ENCODE results near the gene FAM185A. TPM values are rescaled to one million over a fixed set of nuclear protein-coding genes. Genes with fewer than 3 reads are reported as not detected.
"Not testable (repeated sequence)": the region's sequence is repeated elsewhere in the genome, so short reads cannot be mapped to it uniquely, and the experiment has no call there.

FAM185A gene
- total RNA-seq, 1 donor from 2014 or later: 9.3 TPM

- ATAC-seq; DNase-seq; intact Hi-C loops (cut with micrococcal nuclease): not testable (repeated sequence)
Measured at GRCh38 chr7:102769657-102770192, 20.9 kb downstream of the FAM185A start.

DNA sequence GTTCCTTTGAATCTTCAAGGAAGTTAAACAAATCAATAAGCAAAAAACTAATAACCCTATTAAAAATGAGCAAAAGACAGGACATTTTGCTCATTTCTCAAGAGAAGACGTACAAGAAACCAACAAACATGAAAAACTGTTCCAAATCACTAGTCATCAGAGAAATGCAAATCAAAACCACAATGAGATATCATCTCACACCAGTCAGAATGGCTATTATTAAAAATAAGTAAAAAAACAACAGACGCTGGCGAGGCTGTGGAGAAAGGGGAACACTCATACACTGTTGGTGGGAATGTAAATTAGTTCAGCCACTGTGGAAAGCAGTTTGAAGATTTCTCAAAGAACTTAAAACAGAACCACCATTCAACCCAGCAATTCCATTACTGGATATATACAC, 21.7 kb downstream of the FAM185A start:
- ATAC-seq; DNase-seq; intact Hi-C loops (cut with micrococcal nuclease): not testable (repeated sequence)

DNA sequence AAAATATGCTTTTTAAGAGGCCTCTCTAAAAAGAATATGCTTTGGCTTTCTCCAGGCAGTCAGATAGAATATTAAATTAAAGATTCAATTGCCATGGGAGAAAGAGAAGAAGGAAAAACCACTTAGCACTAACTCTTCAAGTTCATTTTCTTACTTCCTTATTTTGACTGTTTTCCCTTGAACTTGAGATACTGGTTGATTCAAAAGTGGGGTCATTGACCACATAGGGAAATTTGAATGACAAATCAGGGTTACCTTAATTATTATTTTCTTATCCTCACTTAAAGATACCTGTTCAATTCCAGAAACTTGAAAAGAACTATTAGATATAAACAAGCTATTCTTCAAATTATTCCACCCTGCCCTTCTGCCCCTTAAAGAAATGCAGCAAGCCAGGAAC, 27.4 kb downstream of the FAM185A start:
- ATAC-seq; intact Hi-C loops (cut with micrococcal nuclease); DNase-seq: not testable (repeated sequence)

DNA sequence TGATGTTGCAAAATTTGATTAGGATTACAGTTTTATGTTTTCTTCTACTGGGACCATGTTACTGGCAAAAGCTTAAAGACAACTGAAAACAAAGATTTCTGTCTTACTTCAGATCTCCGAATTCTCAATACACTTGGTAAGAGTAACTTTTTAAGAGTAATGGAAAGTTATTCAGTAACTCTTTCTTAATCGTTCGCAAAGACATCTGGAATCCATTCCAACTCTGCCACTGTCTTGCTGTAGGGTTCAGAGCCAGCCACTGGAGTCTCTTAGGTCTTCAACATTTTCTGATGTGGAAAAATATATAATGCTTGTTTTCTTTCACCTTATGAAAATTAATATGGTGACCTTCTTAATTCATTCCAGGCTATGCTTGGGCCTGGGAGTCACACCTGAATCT, 29.9 kb downstream of the FAM185A start:
- DNase-seq; intact Hi-C loops (cut with micrococcal nuclease); ATAC-seq: not testable (repeated sequence)

DNA sequence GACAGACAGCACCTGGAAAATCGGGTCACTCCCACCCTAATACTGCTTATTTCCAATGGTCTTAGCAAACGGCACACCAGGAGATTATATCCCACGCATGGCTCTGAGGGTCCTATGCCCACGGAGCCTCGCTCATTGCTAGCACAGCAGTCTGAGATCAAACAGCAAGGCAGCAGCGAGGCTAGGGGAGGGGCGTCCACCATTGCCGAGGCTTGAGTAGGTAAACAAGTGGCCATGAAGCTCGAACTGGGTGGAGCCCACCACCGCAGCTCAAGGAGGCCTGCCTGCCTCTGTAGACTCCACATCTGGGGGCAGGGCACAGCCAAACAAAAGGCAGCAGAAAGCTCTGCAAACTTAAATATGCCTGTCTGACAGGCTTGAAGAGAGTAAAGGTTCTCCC, 32.1 kb downstream of the FAM185A start:
- DNase-seq; ATAC-seq; intact Hi-C loops (cut with micrococcal nuclease): not testable (repeated sequence)

- ATAC-seq; intact Hi-C loops (cut with micrococcal nuclease); DNase-seq: not testable (repeated sequence)
Measured at GRCh38 chr7:102788770-102789169, 40.0 kb downstream of the FAM185A start.

DNA sequence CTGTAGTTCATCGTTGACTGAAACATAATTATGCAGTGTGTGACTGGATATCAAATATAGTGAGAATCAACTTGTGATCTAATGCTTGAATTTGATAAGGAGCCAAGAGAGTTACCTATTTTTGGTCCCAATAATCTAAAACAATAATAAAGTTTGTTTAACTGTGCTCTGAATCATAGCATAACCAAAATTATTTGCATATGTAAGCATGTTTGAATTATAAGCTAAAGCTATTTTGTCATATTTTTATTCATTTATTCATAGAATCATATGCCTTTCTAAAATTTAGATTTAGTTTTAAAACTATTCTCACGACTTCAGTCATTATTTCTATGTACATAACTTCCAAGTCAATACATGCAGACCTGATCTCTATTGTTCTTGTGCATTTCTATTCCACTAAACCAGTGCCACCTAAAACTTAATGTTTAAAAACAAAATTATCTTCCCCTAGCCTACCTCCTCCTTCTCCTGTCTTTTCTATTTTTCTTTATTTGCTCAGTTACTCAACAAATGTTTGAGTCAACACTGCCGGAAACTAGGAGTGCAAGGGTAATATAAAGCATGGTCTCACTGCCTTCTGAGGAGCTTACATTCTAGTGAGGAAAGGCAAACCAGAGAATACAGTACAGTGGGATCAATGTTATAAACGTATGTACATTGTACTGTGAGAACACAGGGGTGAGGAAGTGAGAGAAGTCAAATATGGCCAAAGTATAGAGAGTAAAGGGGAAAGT, 41.7 kb downstream of the FAM185A start:
- ATAC-seq; DNase-seq; intact Hi-C loops (cut with micrococcal nuclease): not testable (repeated sequence)

GRCh38 chr7:102791367-102791766, 42.6 kb downstream of the FAM185A start:
- intact Hi-C loops (cut with micrococcal nuclease); DNase-seq: not testable (repeated sequence)
- ATAC-seq: peak; percentile 46

GRCh38 chr7:102791831-102792230, 43.0 kb downstream of the FAM185A start:
- DNase-seq; intact Hi-C loops (cut with micrococcal nuclease): not testable (repeated sequence)
- peak; percentile 93 for ATAC-seq

DNA sequence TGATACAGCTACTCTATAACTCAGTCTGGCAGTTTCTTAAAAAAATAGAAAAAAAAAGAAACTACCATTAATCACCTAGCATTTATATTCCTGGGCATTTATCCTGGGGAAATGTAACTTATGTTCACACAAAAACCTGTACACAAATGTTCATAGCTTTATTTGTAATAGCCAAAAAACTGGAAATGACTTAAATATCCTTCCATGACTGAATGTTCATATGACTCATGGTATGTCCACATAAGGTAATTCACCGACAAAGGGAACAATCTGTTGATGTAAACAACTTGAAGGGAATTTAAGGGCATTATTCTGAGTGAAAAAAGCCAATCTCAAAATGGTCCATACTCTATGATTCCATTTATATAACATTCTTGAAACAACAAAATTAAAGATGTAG, 45.8 kb downstream of the FAM185A start:
- ATAC-seq; DNase-seq; intact Hi-C loops (cut with micrococcal nuclease): not testable (repeated sequence)

DNA sequence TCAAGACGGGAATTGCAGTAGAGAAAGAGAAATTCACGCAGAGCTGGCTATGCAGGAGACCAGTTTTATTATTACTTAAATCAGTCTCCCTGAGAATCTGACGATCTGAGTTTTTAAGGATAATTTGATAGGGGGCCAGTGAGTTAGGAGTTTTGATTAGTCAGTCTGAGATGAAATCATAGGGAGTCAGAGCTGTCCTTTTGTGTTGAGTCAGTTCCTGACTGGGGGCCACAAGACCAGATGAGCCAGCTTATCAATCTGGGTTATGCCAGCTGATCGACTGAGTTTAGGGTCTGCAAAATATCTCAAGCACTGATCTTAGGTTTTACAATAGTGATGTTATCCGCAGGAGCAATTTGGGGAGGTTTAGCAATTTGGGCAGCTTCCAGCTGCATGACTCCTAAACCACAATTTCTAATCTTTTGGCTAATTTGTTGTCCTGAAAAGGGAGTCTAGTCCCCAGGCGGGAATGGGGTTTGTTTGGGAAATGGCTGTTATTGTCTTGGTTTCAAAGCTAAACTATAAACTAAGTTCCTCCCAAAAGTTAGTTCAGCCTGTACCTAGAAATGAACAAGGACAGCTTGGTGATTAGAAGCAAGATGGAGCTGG, 47.3 kb downstream of the FAM185A start:
- intact Hi-C loops (cut with micrococcal nuclease); DNase-seq; ATAC-seq: not testable (repeated sequence)

DNA sequence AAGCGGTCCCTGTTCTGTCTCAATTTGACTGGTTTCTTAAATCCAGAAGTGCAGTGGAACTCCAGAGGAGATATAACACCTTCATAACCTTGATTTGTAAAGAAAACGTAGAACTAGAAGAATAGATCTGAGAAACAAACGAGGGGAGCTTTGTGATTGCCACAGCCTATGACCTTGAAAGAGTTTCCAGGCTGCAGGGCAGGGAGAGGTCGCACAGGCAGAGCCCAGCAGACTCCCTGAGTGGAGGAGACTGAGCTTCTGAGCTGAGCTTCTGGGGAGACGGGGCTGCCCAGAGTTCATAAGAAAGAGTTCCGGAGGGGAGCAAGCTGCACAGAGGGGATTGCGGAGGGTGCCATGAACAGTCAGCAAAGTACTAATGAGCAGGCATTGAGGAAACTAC, 57.8 kb downstream of the FAM185A start:
- intact Hi-C loops (cut with micrococcal nuclease): no loop called here

DNA sequence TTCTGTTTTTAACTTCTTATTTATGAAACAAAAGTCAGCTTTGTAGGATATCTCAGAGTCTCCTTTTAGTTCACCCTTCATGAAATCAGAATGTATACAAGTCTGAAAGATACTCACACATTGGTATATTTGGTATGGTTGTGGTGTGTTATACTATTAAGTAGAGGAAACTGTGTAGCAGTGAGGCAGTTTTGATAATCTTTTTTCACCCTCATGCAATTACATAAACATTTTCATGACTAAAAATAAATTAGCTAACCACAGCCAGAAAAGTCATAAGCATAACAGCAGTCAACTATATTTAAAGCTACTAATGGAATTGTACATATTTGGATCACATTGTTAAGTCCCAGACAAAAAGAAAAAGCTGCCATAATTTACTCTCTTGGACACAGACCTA, 62.1 kb downstream of the FAM185A start:
- intact Hi-C loops (cut with micrococcal nuclease): no loop called here
- peak; percentile 63 for ATAC-seq

More for the DNA sequence above, 57.8 kb downstream of the FAM185A start:
- ATAC-seq (peak; percentile 43), DNase-seq (no peak)

GRCh38 chr7:102811942-102812678, 63.3 kb downstream of the FAM185A start:
- ATAC-seq: peak; percentile 44
- intact Hi-C loops (cut with micrococcal nuclease): no loop called here
- DNase-seq: no peak

More for the DNA sequence above, 62.1 kb downstream of the FAM185A start:
- DNase-seq: no peak

- no peak for DNase-seq
- intact Hi-C loops (cut with micrococcal nuclease): no loop called here
- no peak for ATAC-seq
Measured at GRCh38 chr7:102813191-102814024, 64.6 kb downstream of the FAM185A start.

- intact Hi-C loops (cut with micrococcal nuclease): no loop called here
- ATAC-seq (no peak), DNase-seq (no peak)
Measured at GRCh38 chr7:102814025-102814471, 65.2 kb downstream of the FAM185A start.

- no peak for ATAC-seq
- intact Hi-C loops (cut with micrococcal nuclease): no loop called here
- DNase-seq: no peak
Measured at GRCh38 chr7:102817616-102818573, 69.1 kb downstream of the FAM185A start.
